GM12891 (cell line): ENCODE measurements around the gene SHC3.
"Not testable (repeated sequence)": the region's sequence is repeated elsewhere in the genome, so short reads cannot be mapped to it uniquely, and the experiment has no call there.

Source experiments
- DNase-seq: peaks from one replicate; pipeline ENCODE4 v3.0.0; 2011; ENCODE audit warnings: low spot score; ENCODE audit not compliant: insufficient read length
- FAIRE-seq: peaks from 2 replicates; lab custom pipeline; 2011; peaks lifted over from hg19 to GRCh38; lab: Jason Lieb, UNC
- PAX5 ChIP-seq: IDR thresholded peaks from 2 replicates; pipeline ENCODE4 v1.6.1; 2011; ENCODE audit warnings: low read length, moderate library complexity, mild to moderate bottlenecking; ENCODE audit not compliant: insufficient read depth, severe bottlenecking
- POLR2A ChIP-seq: IDR thresholded peaks from 2 replicates; pipeline ENCODE4 v1.6.1; 2011; ENCODE audit warnings: low read depth, low read length, control low read depth
- POLR2AphosphoS5 ChIP-seq: IDR thresholded peaks from 2 replicates; pipeline ENCODE4 v1.6.1; 2011; ENCODE audit warnings: low read depth, low read length, control low read depth
- POU2F2 ChIP-seq: IDR thresholded peaks from 2 replicates; pipeline ENCODE4 v1.6.1; 2011; ENCODE audit warnings: low read depth, mild to moderate bottlenecking, control low read depth, low read length, moderate library complexity
- SPI1 ChIP-seq: IDR thresholded peaks from 2 replicates; pipeline ENCODE4 v1.6.1; 2011; ENCODE audit warnings: low read depth, low read length, control low read depth
- TAF1 ChIP-seq: IDR thresholded peaks from 2 replicates; pipeline ENCODE4 v1.6.1; 2011; ENCODE audit warnings: low read depth, low read length, control low read depth

Gene SHC3

GRCh38 chr9:89215342-89215741 is 36.7 kb upstream of the SHC3 start:
- FAIRE-seq = no peak
- TF ChIP-seq TAF1 = no peak
- no peak for TF ChIP-seq POLR2AphosphoS5
- no peak for TF ChIP-seq SPI1
- no peak for TF ChIP-seq POLR2A
- TF ChIP-seq PAX5 = no peak
- DNase-seq = no peak

- DNase-seq (no peak), FAIRE-seq (no peak)
- TF ChIP-seq SPI1 = no peak
Measured at GRCh38 chr9:89213396-89213880, 34.8 kb upstream of the SHC3 start.

GRCh38 chr9:89212171-89212570 is 33.6 kb upstream of the SHC3 start:
- DNase-seq = no peak
- no peak for FAIRE-seq
- no peak for TF ChIP-seq PAX5
- TF ChIP-seq TAF1 = no peak
- no peak for TF ChIP-seq POLR2A
- TF ChIP-seq POLR2AphosphoS5 = no peak
- TF ChIP-seq SPI1 = no peak
- TF ChIP-seq POU2F2 = no peak

- FAIRE-seq = not testable (repeated sequence)
Measured at GRCh38 chr9:89209311-89209710, 30.7 kb upstream of the SHC3 start.

GRCh38 chr9:89207026-89207425 is 28.4 kb upstream of the SHC3 start:
- DNase-seq (no peak), FAIRE-seq (no peak)
- TF ChIP-seq POLR2AphosphoS5 = no peak
- no peak for TF ChIP-seq TAF1
- TF ChIP-seq POLR2A = no peak
- no peak for TF ChIP-seq SPI1
- TF ChIP-seq POU2F2 = no peak
- TF ChIP-seq PAX5 = no peak

More at GRCh38 chr9:89209311-89209710, 30.7 kb upstream of the SHC3 start:
- DNase-seq = not testable (repeated sequence)

- no peak for DNase-seq
- no peak for TF ChIP-seq PAX5
- no peak for TF ChIP-seq TAF1
- TF ChIP-seq SPI1 = no peak
- TF ChIP-seq POLR2A = no peak
- no peak for TF ChIP-seq POU2F2
- TF ChIP-seq POLR2AphosphoS5 = no peak
- FAIRE-seq = no peak
Measured at GRCh38 chr9:89204801-89205200, 26.2 kb upstream of the SHC3 start.

GRCh38 chr9:89195131-89195797 is 16.6 kb upstream of the SHC3 start:
- no peak for TF ChIP-seq POU2F2
- DNase-seq = no peak
- FAIRE-seq = no peak

- DNase-seq (no peak), FAIRE-seq (no peak)
- TF ChIP-seq POU2F2 (no peak), SPI1 (no peak), POLR2AphosphoS5 (no peak), POLR2A (no peak), TAF1 (no peak), PAX5 (no peak)
Measured at GRCh38 chr9:89194421-89195130, 16.0 kb upstream of the SHC3 start.

GRCh38 chr9:89191004-89191403 is 12.4 kb upstream of the SHC3 start:
- DNase-seq (no peak), FAIRE-seq (no peak)
- TF ChIP-seq PAX5 (no peak), POLR2AphosphoS5 (no peak), SPI1 (no peak), TAF1 (no peak), POLR2A (no peak), POU2F2 (no peak)

GRCh38 chr9:89189215-89189614 is 10.6 kb upstream of the SHC3 start:
- TF ChIP-seq POLR2A (no peak), POU2F2 (no peak), PAX5 (no peak), SPI1 (no peak)
- DNase-seq (no peak), FAIRE-seq (no peak)
